Astrocyte (in vitro differentiated cells and primary cell): ENCODE measurements around the gene SPIRE2. TPM values are rescaled to one million over a fixed set of nuclear protein-coding genes. Genes with fewer than 3 reads are reported as not detected.

ENCODE experiments used
- DNase-seq: peaks from one replicate; pipeline ENCODE4 v3.0.0-alpha.2; 2010; ENCODE audit warnings: low read depth
- FAIRE-seq: peaks from 2 replicates; lab custom pipeline; 2011; peaks lifted over from hg19 to GRCh38; lab: Jason Lieb, UNC
- H2AFZ ChIP-seq: 2 replicates; pipeline ENCODE4 v1.6.0; 2012; ENCODE audit warnings: low read depth, low read length, inconsistent platforms
- H3K27ac ChIP-seq: 2 replicates; pipeline ENCODE4 v1.5.1; 2011; ENCODE audit warnings: low read depth, low read length, inconsistent platforms
- H3K27me3 ChIP-seq: 2 replicates; pipeline ENCODE4 v1.6.0; 2011; ENCODE audit warnings: low read length, inconsistent platforms; ENCODE audit not compliant: insufficient read depth
- H3K36me3 ChIP-seq: 2 replicates; pipeline ENCODE4 v1.5.1; 2011; ENCODE audit warnings: low read length, inconsistent platforms; ENCODE audit not compliant: insufficient read depth
- H3K4me1 ChIP-seq: 2 replicates; pipeline ENCODE4 v1.5.1; 2011; ENCODE audit warnings: low read length, inconsistent platforms; ENCODE audit not compliant: insufficient read depth
- H3K4me2 ChIP-seq: 2 replicates; pipeline ENCODE4 v1.6.0; 2012; ENCODE audit warnings: low read length, inconsistent platforms
- H3K4me3 ChIP-seq: 2 replicates; pipeline ENCODE4 v1.5.1; 2011; ENCODE audit warnings: low read depth, mild to moderate bottlenecking, low read length, inconsistent platforms; ENCODE audit not compliant: insufficient read depth
- H3K79me2 ChIP-seq: 2 replicates; pipeline ENCODE4 v1.6.0; 2012; ENCODE audit warnings: mild to moderate bottlenecking, low read length, inconsistent platforms; ENCODE audit not compliant: insufficient read depth
- H3K9ac ChIP-seq: 2 replicates; pipeline ENCODE4 v1.6.0; 2012; ENCODE audit warnings: mild to moderate bottlenecking, low read length, inconsistent platforms
- H3K9me3 ChIP-seq: 2 replicates; pipeline ENCODE4 v1.5.1; 2012; ENCODE audit warnings: low read depth, mild to moderate bottlenecking, low read length, inconsistent platforms; ENCODE audit not compliant: insufficient read depth
- H4K20me1 ChIP-seq: 2 replicates; pipeline ENCODE4 v1.6.0; 2012; ENCODE audit warnings: low read length, inconsistent platforms; ENCODE audit not compliant: insufficient read depth
- H3K27ac Mint-ChIP-seq: one replicate; pipeline ENCODE4 v1.8.0; 2021; ENCODE audit warnings: mild to moderate bottlenecking, mixed read lengths; ENCODE audit not compliant: unreplicated experiment
- H3K27me3 Mint-ChIP-seq: one replicate; pipeline ENCODE4 v1.8.0; 2021; ENCODE audit warnings: low read depth, mixed read lengths; ENCODE audit not compliant: unreplicated experiment
- H3K36me3 Mint-ChIP-seq: one replicate; pipeline ENCODE4 v1.8.0; 2021; ENCODE audit warnings: low read depth, mixed read lengths; ENCODE audit not compliant: unreplicated experiment
- H3K4me1 Mint-ChIP-seq: one replicate; pipeline ENCODE4 v1.8.0; 2021; ENCODE audit warnings: low read depth, mixed read lengths; ENCODE audit not compliant: unreplicated experiment
- H3K4me3 Mint-ChIP-seq: one replicate; pipeline ENCODE4 v1.8.0; 2021; ENCODE audit warnings: mild to moderate bottlenecking, moderate library complexity, mixed read lengths; ENCODE audit not compliant: unreplicated experiment
- H3K9me3 Mint-ChIP-seq: one replicate; pipeline ENCODE4 v1.8.0; 2021; ENCODE audit warnings: mild to moderate bottlenecking, mixed read lengths; ENCODE audit not compliant: unreplicated experiment
- CTCF ChIP-seq: IDR thresholded peaks from 2 replicates; pipeline ENCODE4 v1.5.1; 2011; ENCODE audit warnings: low read depth, mild to moderate bottlenecking, inconsistent platforms, low read length, moderate library complexity; ENCODE audit not compliant: insufficient read depth
- EZH2 ChIP-seq: IDR thresholded peaks from 2 replicates; pipeline ENCODE4 v1.6.1; 2012; ENCODE audit warnings: mild to moderate bottlenecking, low read length, inconsistent platforms; ENCODE audit not compliant: insufficient read depth
- total RNA-seq: library from RNA; stranded (reverse); gene quantifications from 2 replicates; pipeline ENCODE4 v1.2.1, GENCODE V29; 2021

Gene SPIRE2
- total RNA-seq, 1 donor from 2014 or later = 3.2 TPM

GRCh38 chr16:89898201-89898967 is 70.1 kb downstream of the SPIRE2 start:
- H3K36me3 ChIP-seq = peaks cover 39% of the 10 kb centered on the region
- H3K27ac Mint-ChIP-seq = no peak overlapping the region

DNA sequence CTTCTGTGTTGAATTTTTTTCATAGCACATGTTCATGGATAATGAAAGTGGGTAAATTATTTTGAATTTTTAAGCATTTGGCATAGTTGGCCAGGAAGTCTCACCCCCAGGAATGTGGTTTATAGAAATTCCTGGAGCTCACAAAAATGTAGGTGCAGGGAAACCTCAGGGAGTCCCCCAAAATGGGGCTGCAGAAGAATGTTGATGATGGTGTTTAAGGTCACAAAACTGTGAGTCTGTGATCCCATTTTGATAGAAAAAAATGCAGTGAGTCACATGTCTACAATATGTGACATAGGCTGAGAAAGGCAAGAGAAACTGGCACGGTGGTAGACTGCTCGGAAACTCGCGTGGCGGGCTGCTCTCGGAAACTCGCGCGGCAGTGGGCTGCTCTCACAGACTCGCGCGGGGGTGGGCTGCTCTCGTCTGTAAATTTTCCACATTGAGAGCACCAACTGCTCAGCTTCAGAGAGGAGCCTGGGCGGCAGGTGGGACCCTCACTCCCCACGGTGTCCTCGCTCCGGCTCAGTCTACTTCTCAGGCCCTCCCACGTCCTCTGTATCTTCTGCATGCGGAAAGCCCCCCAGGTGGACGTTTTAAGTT is 71.7 kb downstream of the SPIRE2 start:
- peaks cover 15% of the 10 kb centered on the region for H3K36me3 Mint-ChIP-seq
- no peak overlapping the region for H3K27ac ChIP-seq
- no peaks in the 10 kb centered on the region for H3K27me3 ChIP-seq
- FAIRE-seq (no peak), DNase-seq (no peak)
- TF ChIP-seq CTCF = no peak
- no peak for TF ChIP-seq EZH2
- no peaks in the 10 kb centered on the region for H3K27me3 Mint-ChIP-seq
- H3K4me2 ChIP-seq = no peak overlapping the region
- peaks cover 5% of the 10 kb centered on the region for H3K4me1 Mint-ChIP-seq
- H3K4me3 Mint-ChIP-seq = peak overlapping the region; percentile 22
- H2AFZ ChIP-seq = no peak overlapping the region
- no peaks in the 10 kb centered on the region for H3K9me3 Mint-ChIP-seq
- H3K4me1 ChIP-seq = no peaks in the 10 kb centered on the region
- no peaks in the 10 kb centered on the region for H3K9me3 ChIP-seq
- no peak overlapping the region for H3K4me3 ChIP-seq
- H3K27ac Mint-ChIP-seq = peak overlapping the region; percentile 81
- peaks cover 11% of the 10 kb centered on the region for H3K79me2 ChIP-seq
- peaks cover 40% of the 10 kb centered on the region for H4K20me1 ChIP-seq
- no peak overlapping the region for H3K9ac ChIP-seq
- peaks cover 39% of the 10 kb centered on the region for H3K36me3 ChIP-seq

More at GRCh38 chr16:89898201-89898967, 70.1 kb downstream of the SPIRE2 start:
- FAIRE-seq = no peak
- Mint-ChIP-seq H3K4me3 (no peak overlapping the region), H3K27me3 (no peaks in the 10 kb centered on the region), H3K36me3 (peaks cover 15% of the 10 kb centered on the region), H3K4me1 (peaks cover 5% of the 10 kb centered on the region), H3K9me3 (no peaks in the 10 kb centered on the region)
- Histone ChIP-seq H3K9me3 (no peaks in the 10 kb centered on the region), H2AFZ (no peak overlapping the region), H3K9ac (no peak overlapping the region), H3K4me3 (no peak overlapping the region), H3K27me3 (no peaks in the 10 kb centered on the region), H4K20me1 (peaks cover 46% of the 10 kb centered on the region), H3K79me2 (peaks cover 11% of the 10 kb centered on the region), H3K4me2 (no peak overlapping the region), H3K27ac (no peak overlapping the region), H3K4me1 (no peaks in the 10 kb centered on the region)
- DNase-seq = no peak
- no peak for TF ChIP-seq CTCF
- no peak for TF ChIP-seq EZH2
